NAMALWA (cell line): Measurements from ENCODE around the gene ADGRD2.

Experiments used
- DNase-seq: peaks from one replicate; pipeline ENCODE4 v3.0.0-alpha.2; 2015; ENCODE audit warnings: low spot score

ADGRD2 gene

DNA sequence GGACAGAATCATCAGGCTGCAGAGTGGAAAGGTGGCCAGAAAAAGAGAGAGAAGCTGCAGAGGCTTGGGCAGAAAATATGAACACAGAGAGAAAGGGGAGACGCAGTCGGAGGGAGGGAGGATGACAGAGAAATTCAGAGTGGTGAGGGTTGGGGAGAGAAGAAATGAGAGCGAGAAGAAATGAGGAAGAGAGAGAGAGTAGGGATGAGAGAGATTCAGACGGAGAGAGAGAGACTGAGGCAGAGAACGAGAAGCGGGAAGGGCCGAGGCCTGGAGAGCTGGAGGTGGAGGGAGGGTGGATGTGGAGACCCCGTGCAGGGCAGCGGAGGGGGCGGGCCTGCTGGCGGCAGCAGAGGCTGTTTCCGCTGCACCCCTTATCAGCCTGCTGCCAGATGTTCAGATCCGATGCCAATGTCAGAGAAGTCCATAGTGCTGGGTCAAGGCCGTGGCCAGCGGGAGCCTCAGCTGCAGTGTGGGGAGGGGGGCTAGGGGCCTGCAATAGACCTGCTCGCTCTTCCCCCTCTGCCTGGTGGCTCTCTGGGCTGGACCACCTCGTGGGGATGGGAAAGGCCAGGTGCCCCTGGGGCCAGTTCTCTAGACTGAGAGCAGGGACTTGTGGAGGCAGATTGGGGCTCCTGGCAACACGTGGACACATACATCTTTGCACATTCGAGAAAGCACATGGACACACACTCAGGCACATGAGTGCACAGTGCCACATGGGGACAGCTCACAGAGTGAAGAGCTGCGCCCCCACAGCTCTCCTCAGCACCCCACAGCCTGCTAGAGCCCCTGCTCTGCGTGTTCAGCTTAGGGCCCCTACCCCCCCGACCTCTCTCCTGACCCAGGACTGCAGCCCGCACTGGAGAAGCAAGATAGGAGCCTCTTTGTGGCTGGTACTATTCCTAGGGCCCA, 61.9 kb downstream of the ADGRD2 start:
- DNase-seq = no peak

DNA sequence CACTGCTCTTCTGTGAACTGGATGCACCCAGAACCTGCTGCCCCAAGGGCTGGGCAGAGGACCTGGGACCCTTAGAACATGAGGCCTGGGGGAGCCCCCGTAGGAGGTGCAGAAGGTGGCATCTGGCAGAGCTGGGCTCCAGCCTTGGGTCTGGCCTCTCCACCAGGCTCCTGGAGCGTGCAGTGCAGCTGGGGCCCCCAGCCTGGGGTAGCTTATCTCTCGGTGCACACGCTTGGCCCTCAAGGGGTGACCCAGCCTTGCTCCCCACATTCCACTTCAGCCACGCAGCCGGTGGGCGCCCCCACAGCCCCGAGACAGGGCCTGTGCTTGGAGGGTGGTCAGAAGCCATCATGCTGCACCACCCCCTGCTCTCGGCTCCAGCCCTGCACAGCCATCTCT, 62.6 kb downstream of the ADGRD2 start:
- no peak for DNase-seq

DNA sequence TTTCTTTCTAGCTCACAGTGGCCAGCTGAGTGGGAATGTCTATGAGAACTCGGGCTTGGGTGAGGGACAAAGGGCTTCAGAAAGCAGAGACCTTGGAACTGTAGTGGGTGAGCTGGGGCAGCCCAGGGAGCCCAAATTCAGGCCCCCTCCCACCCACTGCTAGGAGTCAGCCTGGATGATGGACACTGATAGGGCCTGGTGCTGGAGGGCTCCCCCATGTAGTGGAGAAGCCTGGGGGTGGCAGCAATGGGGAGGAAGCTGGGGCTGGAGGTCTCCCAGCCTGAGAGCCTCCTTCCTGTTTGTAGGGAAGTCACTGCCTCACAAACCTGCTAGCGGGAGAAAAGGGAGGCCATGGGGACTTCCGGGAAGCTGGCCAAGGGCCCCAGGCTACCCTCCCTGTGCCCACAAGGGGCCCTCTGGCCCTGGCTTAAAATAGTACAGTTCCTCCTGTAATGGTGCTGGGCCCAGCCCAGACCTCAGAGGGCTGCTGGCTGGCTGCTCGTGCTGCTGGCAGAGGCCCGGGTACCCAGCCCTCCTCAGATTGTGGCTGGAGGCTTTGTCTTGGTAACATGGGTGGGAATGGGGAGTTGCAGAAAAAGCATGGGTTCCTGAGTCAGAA, 63.2 kb downstream of the ADGRD2 start:
- no peak for DNase-seq

DNA sequence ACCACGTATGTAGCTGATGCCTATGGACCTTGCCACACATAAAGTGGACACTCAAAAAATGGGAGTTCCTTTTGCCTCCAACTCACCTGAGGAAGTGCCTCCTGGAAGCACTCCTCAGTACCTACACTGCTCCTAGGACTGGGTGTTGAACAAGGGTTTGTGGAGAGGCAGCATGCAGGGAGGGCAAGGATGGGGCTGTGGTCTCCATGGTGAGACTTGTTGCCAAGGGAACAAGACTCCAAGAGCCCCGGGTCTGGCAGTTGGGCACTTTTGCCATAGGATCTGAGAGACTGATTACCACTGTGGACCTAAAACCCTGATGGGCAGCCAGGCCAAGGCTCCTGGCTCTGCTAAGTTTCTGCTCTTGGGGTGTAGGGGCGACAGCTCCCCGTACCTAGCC, 63.9 kb downstream of the ADGRD2 start:
- DNase-seq = no peak

DNA sequence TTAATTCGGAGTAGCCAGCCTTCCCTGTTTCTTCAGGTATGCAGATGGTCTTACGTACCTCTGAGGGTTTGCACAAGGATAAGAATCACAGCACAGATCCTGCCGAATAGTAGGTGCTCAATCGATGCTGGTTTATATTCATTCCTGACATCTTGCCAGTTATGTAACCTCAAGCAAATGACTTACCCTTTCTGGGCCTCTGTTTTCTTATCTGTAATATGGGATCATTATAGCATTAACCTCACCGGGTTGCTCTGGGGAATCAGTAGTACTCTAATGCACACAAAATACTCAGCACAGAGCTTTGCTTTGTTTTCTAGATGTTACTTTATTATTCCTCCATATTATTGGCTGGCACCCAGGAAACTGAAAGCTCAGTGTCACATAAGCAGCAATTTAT, 64.6 kb downstream of the ADGRD2 start:
- DNase-seq = no peak

DNA sequence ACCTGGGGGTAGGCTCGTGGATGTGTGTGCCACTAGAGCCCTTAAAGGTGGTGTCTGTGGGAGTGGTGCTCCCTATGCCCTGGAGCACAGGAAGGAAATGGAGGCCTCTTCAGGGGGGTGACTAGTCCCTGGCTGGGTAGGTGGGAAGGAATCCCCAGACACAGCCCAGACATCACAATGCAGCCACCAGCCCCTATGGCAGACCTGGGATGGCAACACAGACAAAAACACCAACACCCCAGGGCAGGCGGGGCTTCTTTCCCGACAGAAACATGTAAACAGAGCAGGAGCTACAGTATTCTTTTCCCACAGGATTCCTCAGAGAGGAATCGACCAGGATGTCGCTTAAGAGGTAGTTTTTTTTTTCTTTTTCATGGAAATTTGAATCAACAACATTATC, 67.3 kb downstream of the ADGRD2 start:
- no peak for DNase-seq

DNA sequence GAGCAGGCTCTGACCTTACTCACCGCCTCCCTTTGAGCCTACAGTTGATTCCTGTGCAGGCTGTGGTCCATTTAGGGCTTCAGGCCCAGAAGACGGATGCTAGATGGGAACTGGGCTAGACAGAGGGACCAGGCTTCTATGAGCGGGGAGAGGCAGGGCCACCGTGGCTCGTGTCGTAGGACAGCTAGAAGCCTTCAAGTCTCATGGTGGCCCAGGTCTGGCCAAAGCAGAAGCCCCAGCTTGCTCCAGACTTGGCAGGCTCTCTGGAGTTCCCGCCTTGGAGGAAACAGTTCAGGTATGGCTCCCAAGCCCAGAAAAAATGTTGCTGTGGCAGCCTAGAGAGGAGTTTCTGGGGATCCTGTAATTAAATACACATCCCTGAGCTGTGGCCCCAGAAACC, 67.9 kb downstream of the ADGRD2 start:
- DNase-seq = no peak

DNA sequence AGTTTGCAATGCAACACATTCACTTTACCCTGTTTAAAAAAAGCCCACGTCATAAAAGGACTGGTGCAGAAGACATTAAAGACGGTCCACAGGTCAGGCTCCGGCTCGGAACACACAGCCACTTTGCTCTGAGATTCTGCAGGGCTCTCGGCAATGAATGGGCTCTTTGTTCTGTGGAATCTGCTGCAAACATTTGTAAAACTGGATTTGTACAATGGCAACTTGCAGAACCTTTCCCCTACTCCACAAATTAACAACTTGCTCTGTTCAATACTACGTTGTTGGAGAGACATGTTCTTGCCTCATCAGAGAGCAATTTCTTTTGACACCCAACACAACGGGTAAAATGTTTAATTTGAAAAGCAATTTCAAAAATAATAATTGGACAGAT, 70.0 kb downstream of the ADGRD2 start:
- DNase-seq = no peak

DNA sequence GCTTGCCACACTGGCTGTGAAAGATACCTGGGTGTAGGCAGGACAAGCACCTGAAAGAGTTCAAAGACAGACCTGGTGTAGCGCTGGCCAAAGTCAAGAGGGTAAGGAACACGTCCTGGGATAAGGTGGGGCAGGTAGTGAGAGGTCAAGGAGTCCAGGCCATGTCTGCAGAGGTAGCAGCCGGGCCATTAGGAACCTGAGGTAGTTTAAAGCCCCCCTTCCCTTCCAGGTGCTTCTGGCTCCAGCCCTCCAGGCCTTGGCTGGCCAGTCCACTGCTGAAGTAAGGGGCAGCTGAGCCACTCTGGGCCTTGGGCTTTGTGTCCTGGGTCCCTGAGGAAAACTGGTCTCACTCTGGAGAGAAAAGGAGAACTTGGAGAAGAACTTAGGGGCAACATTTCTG, 70.9 kb downstream of the ADGRD2 start:
- DNase-seq = no peak

DNA sequence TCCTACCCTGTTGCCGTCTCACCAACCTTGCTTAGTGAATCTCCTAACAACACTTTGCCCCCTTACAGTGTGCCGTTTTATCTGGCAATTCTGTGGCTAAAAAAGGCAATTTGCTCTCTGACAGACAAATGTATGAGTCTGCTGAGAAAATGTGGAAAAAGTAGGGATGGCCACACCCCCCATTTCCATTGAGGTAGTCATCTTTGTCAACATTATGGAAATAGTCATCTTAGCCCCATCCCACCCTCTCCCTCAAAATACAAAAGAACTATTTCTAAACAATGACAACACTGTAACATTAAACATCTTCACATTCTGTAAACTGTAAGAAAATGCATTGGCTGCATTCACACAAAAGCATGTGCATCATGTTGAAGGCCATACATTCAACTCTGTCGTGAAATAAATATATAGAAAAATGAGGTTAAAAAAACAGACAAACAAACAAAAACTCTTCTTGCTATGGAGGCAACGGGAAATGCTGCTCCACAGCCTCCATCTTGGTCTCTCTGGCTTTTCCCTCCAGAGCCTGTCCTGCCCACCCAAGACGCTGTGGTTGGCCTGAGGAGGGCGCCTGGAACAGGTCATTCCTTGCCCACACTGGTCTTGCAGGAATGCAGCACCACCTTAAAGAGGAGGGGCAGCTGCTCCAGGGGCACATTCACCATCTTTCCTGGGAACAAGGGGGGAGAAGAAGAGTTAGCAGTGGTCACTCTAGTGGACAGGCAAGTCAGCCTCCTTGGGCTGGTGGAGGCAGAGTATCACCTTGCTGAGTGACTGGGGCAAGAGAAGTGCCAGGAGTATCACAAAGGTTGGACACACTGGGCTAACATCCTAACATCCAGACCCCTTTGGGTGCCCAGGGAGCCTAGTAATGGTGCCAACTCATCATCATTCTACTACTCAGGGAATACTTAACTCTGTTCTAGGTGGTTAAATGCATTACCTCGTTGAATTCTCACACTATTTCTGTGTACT, 72.2 kb downstream of the ADGRD2 start:
- no peak for DNase-seq

DNA sequence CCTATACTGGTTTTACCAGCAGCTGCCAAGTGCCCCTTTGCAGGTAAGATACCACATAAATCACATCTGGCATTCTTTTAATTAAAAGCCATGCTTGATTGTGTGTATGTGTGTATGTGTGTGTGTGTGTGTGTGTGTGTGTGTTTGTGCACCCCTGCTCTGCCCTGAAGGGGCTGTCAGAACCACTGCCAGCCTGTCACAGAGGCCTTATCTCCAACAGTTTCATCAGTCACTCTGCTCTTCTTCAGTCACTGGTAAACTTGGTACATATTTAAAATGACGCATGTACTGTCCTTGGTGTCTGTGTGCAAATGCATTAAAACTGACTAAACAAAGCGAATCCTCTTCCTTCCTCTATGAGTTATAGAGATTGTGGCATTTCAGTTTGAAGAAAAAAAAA, 75.9 kb downstream of the ADGRD2 start:
- no peak for DNase-seq

DNA sequence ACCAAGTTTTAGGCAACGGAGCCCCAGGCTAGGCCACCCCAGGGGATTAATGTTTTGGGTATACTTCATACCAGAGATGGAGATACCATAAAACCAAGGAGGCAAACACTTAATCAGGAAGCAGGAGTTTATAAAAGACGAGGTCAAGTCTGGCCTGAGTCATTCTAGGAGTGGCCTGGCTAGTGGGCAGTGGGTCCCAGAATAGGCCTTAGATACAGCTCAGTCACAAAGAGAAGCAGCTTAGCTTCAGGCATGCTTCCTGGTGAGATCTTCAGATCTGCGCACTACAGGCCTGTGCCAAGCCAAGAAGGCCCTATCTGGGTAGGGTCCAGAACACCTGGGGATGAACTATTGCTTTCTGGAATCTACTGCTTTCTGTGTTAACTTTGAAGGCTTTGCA, 77.5 kb downstream of the ADGRD2 start:
- DNase-seq = no peak
